K562 (cell line): ENCODE measurements around the gene DLG3. TPM values are rescaled to one million over a fixed set of nuclear protein-coding genes. Genes with fewer than 3 reads are reported as not detected.

Source experiments
- ATAC-seq: fragments of 200-7000 bp; cut with Tn5 transposase; 3 replicates; pipeline ENCODE4 v1.9.1; 2020; ENCODE audit warnings: moderate library complexity
- BruUV-seq: library from RNA; stranded (reverse); fragments of 400-500 nt; replicated peaks from 2 replicates; lab custom pipeline; 2021; lab: Mats Ljungman, UMichigan
- CTCF ChIA-PET: fragments of 300-600 bp; formaldehyde crosslinking; extraction: SDS; loops from one replicate; lab custom pipeline; 2021; ENCODE audit warnings: low intra/inter-chr PET ratio; lab: Yijun Ruan, JAX
- POLR2A ChIA-PET: fragments of 300-600, 350-650 bp; sonication (Branson Sonifier 250); formaldehyde crosslinking; extraction: SDS; loops from one replicate; lab custom pipeline; 2021; ENCODE audit warnings: antibody characterized with exemption, inconsistent platforms; lab: Yijun Ruan, JAX
- DNase-seq, 4 experiments: peaks; one replicate each; pipeline versions ENCODE4 v3.0.0 to v3.0.0-alpha.2; 2011 to 2018; ENCODE audit warnings: low spot score in 3 of 4, mixed read lengths in 3 of 4; ENCODE audit errors: extremely low read depth in 1 of 4
- FAIRE-seq: peaks from 2 replicates; lab custom pipeline; 2011; peaks lifted over from hg19 to GRCh38; lab: Jason Lieb, UNC
- H2AFZ ChIP-seq: 2 replicates; pipeline ENCODE4 v1.6.0; 2011; ENCODE audit warnings: low read depth, low read length, control low read depth, inconsistent platforms
- H3K27ac ChIP-seq: fragments of 200-600 bp; 3 replicates; pipeline ENCODE4 v1.8.0; 2011; ENCODE audit warnings: low read depth, mild to moderate bottlenecking, control low read depth, inconsistent platforms, low read length, moderate library complexity, mixed read lengths; ENCODE audit errors: extremely low read depth
- H3K27me3 ChIP-seq, 2 experiments: fragments of 300-600 bp in 1 of 2; 2 replicates in 1 of 2; 3 replicates in 1 of 2; pipeline versions ENCODE4 v1.6.0 to v1.8.0; 2011; ENCODE audit warnings: inconsistent platforms in 2 of 2, low read length in 2 of 2, mild to moderate bottlenecking in 1 of 2, mixed read lengths in 1 of 2, moderate library complexity in 1 of 2; ENCODE audit not compliant: control insufficient read depth in 2 of 2, insufficient read depth in 2 of 2
- H3K36me3 ChIP-seq: fragments of 300-600 bp; 3 replicates; pipeline ENCODE4 v1.8.0; 2011; ENCODE audit warnings: mild to moderate bottlenecking, low read length, inconsistent platforms; ENCODE audit not compliant: control insufficient read depth, insufficient read depth
- H3K4me1 ChIP-seq, 2 experiments: fragments of 200-600 bp in 1 of 2; replicated peaks in 1 of 2; 2 replicates in 1 of 2; 3 replicates in 1 of 2; pipeline versions ENCODE4 v1.5.1 to v1.8.0; 2011; ENCODE audit warnings: inconsistent platforms in 2 of 2, low read length in 2 of 2, mild to moderate bottlenecking in 1 of 2, mixed read lengths in 1 of 2, moderate library complexity in 1 of 2; ENCODE audit not compliant: control insufficient read depth in 2 of 2, insufficient read depth in 2 of 2
- H3K4me2 ChIP-seq: 2 replicates; pipeline ENCODE4 v1.6.1; 2011; ENCODE audit warnings: low read length, control low read depth, inconsistent platforms, mixed read lengths; ENCODE audit not compliant: insufficient read depth
- H3K4me3 ChIP-seq: fragments of 200-600 bp; sonication (generic), shearing (Covaris generic); 2 replicates; pipeline ENCODE4 v1.5.1; 2016; ENCODE audit warnings: control low read depth, inconsistent platforms
- H3K79me2 ChIP-seq: fragments of 200-600 bp; 3 replicates; pipeline ENCODE4 v1.8.0; 2011; ENCODE audit warnings: low read length, inconsistent platforms; ENCODE audit not compliant: control insufficient read depth, insufficient read depth
- H3K9ac ChIP-seq, 2 experiments: 2 replicates each; pipeline versions ENCODE4 v1.6.0 to v1.6.1; 2011; ENCODE audit warnings: low read depth in 2 of 2, low read length in 2 of 2, control low read depth in 1 of 2, inconsistent platforms in 1 of 2, mild to moderate bottlenecking in 1 of 2, mixed read lengths in 1 of 2; ENCODE audit not compliant: insufficient read depth in 1 of 2
- H3K9me1 ChIP-seq: one replicate; pipeline ENCODE4 v1.6.0; 2011; ENCODE audit warnings: inconsistent platforms, mild to moderate bottlenecking, low read length, moderate library complexity; ENCODE audit not compliant: control insufficient read depth, insufficient read depth
- H3K9me3 ChIP-seq: replicated peaks from 2 replicates; pipeline ENCODE4 v1.5.1; 2011; ENCODE audit warnings: low read depth, low read length, inconsistent platforms; ENCODE audit not compliant: control insufficient read depth, insufficient read depth
- H4K20me1 ChIP-seq: replicated peaks from 2 replicates; pipeline ENCODE4 v1.6.1; 2011; ENCODE audit warnings: low read length, inconsistent platforms, mixed read lengths; ENCODE audit not compliant: control insufficient read depth, insufficient read depth
- BCOR ChIP-seq: fragments of 450-650 bp; IDR thresholded peaks from 2 replicates; pipeline ENCODE4 v1.6.1; 2016
- BDP1 ChIP-seq: IDR thresholded peaks from 3 replicates; pipeline ENCODE4 v1.6.1; 2011; ENCODE audit not compliant: insufficient read length, insufficient read depth
- CLOCK ChIP-seq: fragments of 250-450 bp; sonication (Bioruptor Pico); IDR thresholded peaks from 2 replicates; pipeline ENCODE4 v1.4.0; 2020; ENCODE audit warnings: mild to moderate bottlenecking, moderate library complexity, borderline replicate concordance
- EP400 ChIP-seq: fragments of 450-650 bp; IDR thresholded peaks from 2 replicates; pipeline ENCODE4 v1.6.1; 2017; ENCODE audit warnings: antibody characterized with exemption, mild to moderate bottlenecking, moderate library complexity
- EZH2 ChIP-seq: IDR thresholded peaks from 2 replicates; pipeline ENCODE4 v1.6.1; 2012; ENCODE audit warnings: low read depth, mild to moderate bottlenecking, inconsistent platforms, low read length, borderline replicate concordance
- GTF2A2 ChIP-seq: IDR thresholded peaks from 2 replicates; pipeline ENCODE4 v1.6.1; 2016; ENCODE audit warnings: mild to moderate bottlenecking, missing genetic modification characterization, missing compliant biosample characterization
- KLF6 ChIP-seq: fragments of 250-450 bp; sonication (Bioruptor Pico); IDR thresholded peaks from 2 replicates; pipeline ENCODE4 v1.4.0; 2020; ENCODE audit warnings: mild to moderate bottlenecking, moderate library complexity, borderline replicate concordance
- LEF1 ChIP-seq: fragments of 450-650 bp; IDR thresholded peaks from 2 replicates; pipeline ENCODE4 v1.6.1; 2016; ENCODE audit warnings: mild to moderate bottlenecking
- MED1 ChIP-seq: sonication (generic); formaldehyde crosslinking; IDR thresholded peaks from 2 replicates; pipeline ENCODE4 v1.8.1; 2023; ENCODE audit warnings: missing genetic modification reagents, borderline replicate concordance
- SAP30 ChIP-seq: fragments of 200-600 bp; sonication (generic); IDR thresholded peaks from 2 replicates; pipeline ENCODE4 v1.6.1; 2012; ENCODE audit warnings: borderline replicate concordance, low read depth, mild to moderate bottlenecking, moderate library complexity, low read length, control low read depth, inconsistent platforms; ENCODE audit not compliant: insufficient read depth, poor library complexity, severe bottlenecking
- SIN3A ChIP-seq, 2 experiments: fragments of 150-350 bp in 1 of 2; IDR thresholded peaks; 2 replicates each; pipeline ENCODE4 v1.6.1; 2011 to 2016; ENCODE audit warnings: borderline replicate concordance in 2 of 2, low read depth in 2 of 2, low read length in 2 of 2, mild to moderate bottlenecking in 2 of 2, moderate library complexity in 2 of 2; ENCODE audit not compliant: control insufficient read depth in 1 of 2
- SNIP1 ChIP-seq: fragments of 450-650 bp; IDR thresholded peaks from 2 replicates; pipeline ENCODE4 v1.7.1; 2017; ENCODE audit warnings: low read depth, mild to moderate bottlenecking
- SRSF3 ChIP-seq: fragments of 200-400 bp; formaldehyde crosslinking; IDR thresholded peaks from 2 replicates; pipeline ENCODE4 v1.6.1; 2016; ENCODE audit warnings: mild to moderate bottlenecking, low read length, moderate library complexity; ENCODE audit not compliant: insufficient read depth
- SUPT5H ChIP-seq: fragments of 450-650 bp; IDR thresholded peaks from 2 replicates; pipeline ENCODE4 v1.6.1; 2016
- TARDBP ChIP-seq: fragments of 450-650 bp; IDR thresholded peaks from 2 replicates; pipeline ENCODE4 v1.6.1; 2016
- ZFP91 ChIP-seq: sonication (generic); formaldehyde crosslinking; IDR thresholded peaks from 2 replicates; pipeline ENCODE4 v1.8.0; 2022; ENCODE audit warnings: mild to moderate bottlenecking, missing genetic modification reagents
- ZNF561 ChIP-seq: fragments of 450-650 bp; formaldehyde crosslinking; conservative IDR thresholded peaks from 2 replicates; pipeline ENCODE4 v1.4.0; 2020; ENCODE audit warnings: mild to moderate bottlenecking, moderate library complexity
- ZNF583 ChIP-seq: fragments of 250-450 bp; sonication (Bioruptor Pico); IDR thresholded peaks from 2 replicates; pipeline ENCODE4 v1.4.0; 2020
- ZNF79 ChIP-seq: fragments of 250-450 bp; sonication (Bioruptor Pico); IDR thresholded peaks from 2 replicates; pipeline ENCODE4 v1.4.0; 2020; ENCODE audit warnings: low read depth, mild to moderate bottlenecking, moderate library complexity
- WGBS: fragments of 100-300 bp; shearing (Covaris generic); methylation state at CpG from one replicate; pipeline ENCODE4 v1.1.6; 2016; ENCODE audit warnings: low coverage, mixed read lengths; ENCODE audit not compliant: insufficient coverage; ENCODE audit errors: missing lambda C conversion rate; 5-methylcytosine and 5-hydroxymethylcytosine counted together
- in situ Hi-C: fragments of 300-500 bp; cut with MboI; formaldehyde crosslinking; loops from 4 replicates; pipeline ENCODE4 v1.15.0; 2018; ENCODE audit warnings: inconsistent platforms, mixed read lengths
- intact Hi-C: fragments of 100-400 bp; cut with micrococcal nuclease; formaldehyde crosslinking; loops from 2 replicates; pipeline ENCODE4 v1.14.2; 2022
- polyA plus RNA-seq, 8 experiments: library from polyadenylated mRNA; depleted of rRNA in 4 of 8; stranded (reverse) in 5 of 8; unstranded in 3 of 8; fragments of >200 nt; fragmentation: Nextera tagmentation in 2 of 8; fragmentation: Illumina TruSeq in 1 of 8; extraction: Ambion mirVana in 2 of 8; extraction: Trizol in 1 of 8; gene quantifications; 2 replicates each; pipeline versions ENCODE4 v1.2.1 to v1.2.3, GENCODE V29; 2011 to 2014; ENCODE audit warnings: inconsistent platforms in 1 of 8, missing spikeins in 1 of 8
- total RNA-seq, 7 experiments: library from RNA; depleted of rRNA in 6 of 7; stranded (reverse); fragments of >200 nt in 6 of 7; fragmentation: Illumina TruSeq in 2 of 7; extraction: Trizol in 2 of 7; gene quantifications; 2 replicates each; pipeline versions ENCODE4 v1.2.1 to v1.2.3, GENCODE V29; 2011 to 2021; ENCODE audit warnings: low replicate concordance in 1 of 7

DLG3 gene
- total and polyA plus RNA-seq, 9 of the 15 experiments (the other 6 are each of a cell fraction or from before 2014, with no cell fraction given) = 3.1 to 15.7 (median 8.8) TPM

GRCh38 chrX:70466968-70467367, 22.3 kb downstream of the DLG3 start (continued):
- TF ChIP-seq BCOR (no peak), GTF2A2 (tag) (no peak), ZNF561 (CRISPR knock-in tag) (no peak), TARDBP (no peak), KLF6 (CRISPR knock-in tag) (no peak), MED1 (no peak)

GRCh38 chrX:70468709-70469108, 24.1 kb downstream of the DLG3 start:
- intact Hi-C loops = no loop called here
- ChIA-PET POLR2A (interaction anchor here (1.6 kb wide), 1 partner anchor 10 kb away, joined by 4 read pairs; no protein-coding TSS in a partner anchor), CTCF (no interaction called here)
- WGBS = 38% methylated on average over 1 of the region's 1 CpG
- Histone ChIP-seq H3K4me2 (no peak overlapping the region), H3K9me3 (no peaks in the 10 kb centered on the region), H3K9ac (no peak overlapping the region), H3K79me2 (no peaks in the 10 kb centered on the region), H3K4me3 (no peak overlapping the region), H3K27me3 (no peaks in the 10 kb centered on the region), H3K36me3 (no peaks in the 10 kb centered on the region), H3K4me1 (no peaks in the 10 kb centered on the region), H2AFZ (no peak overlapping the region), H3K27ac (no peak overlapping the region), H3K9me1 (no peaks in the 10 kb centered on the region), H4K20me1 (no peaks in the 10 kb centered on the region)
- ATAC-seq = no peak
- BruUV-seq = no TSS peak
- no peak for FAIRE-seq
- in situ Hi-C loops = no loop called here
- no peak for DNase-seq
- TF ChIP-seq LEF1 (no peak), SRSF3 (no peak), ZFP91 (no peak), SIN3A (IDR thresholded peaks at IDR 0.05; ENCODE audit: borderline replicate concordance in 2 of 2, control insufficient read depth in 1 of 2, low read depth in 2 of 2, low read length in 2 of 2) (no peak), ZNF79 (no peak), SNIP1 (no peak), SAP30 (no peak), ZNF583 (CRISPR knock-in tag) (no peak), CLOCK (CRISPR knock-in tag) (no peak), EP400 (no peak), EZH2 (no peak), SUPT5H (no peak), BDP1 (no peak)
